ENCODE measurements around the gene ZEB2.
"Not testable (repeated sequence)": the region's sequence is repeated elsewhere in the genome, so short reads cannot be mapped to it uniquely, and the experiment has no call there.

Gene ZEB2

GRCh38 chr2:144376460-144376859 is 143.5 kb downstream of the ZEB2 start:
- DNase-seq: no peak

GRCh38 chr2:144374163-144374661 is 145.7 kb downstream of the ZEB2 start:
- no peak for DNase-seq

GRCh38 chr2:144372410-144373080 is 147.4 kb downstream of the ZEB2 start:
- DNase-seq: no peak

- no peak for DNase-seq
Observed at GRCh38 chr2:144370937-144371584, 148.9 kb downstream of the ZEB2 start.

- no peak for DNase-seq
Observed at GRCh38 chr2:144369416-144369815, 150.5 kb downstream of the ZEB2 start.

- no peak for DNase-seq
Observed at GRCh38 chr2:144366825-144367429, 153.0 kb downstream of the ZEB2 start.

GRCh38 chr2:144364944-144365738 is 154.8 kb downstream of the ZEB2 start:
- DNase-seq: no peak

GRCh38 chr2:144364247-144364646 is 155.7 kb downstream of the ZEB2 start:
- not testable (repeated sequence) for DNase-seq

- no peak for DNase-seq
Observed at GRCh38 chr2:144362401-144362800, 157.5 kb downstream of the ZEB2 start.

GRCh38 chr2:144361742-144362141 is 158.2 kb downstream of the ZEB2 start:
- DNase-seq: no peak

GRCh38 chr2:144359684-144360083 is 160.2 kb downstream of the ZEB2 start:
- no peak for DNase-seq

- DNase-seq: no peak
Observed at GRCh38 chr2:144358979-144359541, 160.9 kb downstream of the ZEB2 start.

GRCh38 chr2:144358374-144358964 is 161.4 kb downstream of the ZEB2 start:
- DNase-seq: no peak

- DNase-seq: no peak
Observed at GRCh38 chr2:144357623-144358373, 162.1 kb downstream of the ZEB2 start.

- no peak for DNase-seq
Observed at GRCh38 chr2:144356402-144356801, 163.5 kb downstream of the ZEB2 start.

GRCh38 chr2:144354953-144355352 is 165.0 kb downstream of the ZEB2 start:
- no peak for DNase-seq

GRCh38 chr2:144351687-144352086 is 168.2 kb downstream of the ZEB2 start:
- DNase-seq: no peak

GRCh38 chr2:144350151-144350802 is 169.6 kb downstream of the ZEB2 start:
- no peak for DNase-seq

- no peak for DNase-seq
Observed at GRCh38 chr2:144349674-144350073, 170.2 kb downstream of the ZEB2 start.

- DNase-seq: no peak
Observed at GRCh38 chr2:144348846-144349245, 171.1 kb downstream of the ZEB2 start.

- no peak for DNase-seq
Observed at GRCh38 chr2:144346229-144346628, 173.7 kb downstream of the ZEB2 start.

Data from activated CD4-positive, alpha-beta T cell treated with anti-CD3 and anti-CD28 coated beads, Interleukin-2, amount 50 U/mL, for 1 hour (primary cell).